Measurements from ENCODE around the gene ZFP1. TPM values are rescaled to one million over a fixed set of nuclear protein-coding genes. Genes with fewer than 3 reads are reported as not detected.

Gene ZFP1
- total and polyA plus RNA-seq, 7 donors, result 0.60 to 17.5 (median 9.2) TPM

DNA sequence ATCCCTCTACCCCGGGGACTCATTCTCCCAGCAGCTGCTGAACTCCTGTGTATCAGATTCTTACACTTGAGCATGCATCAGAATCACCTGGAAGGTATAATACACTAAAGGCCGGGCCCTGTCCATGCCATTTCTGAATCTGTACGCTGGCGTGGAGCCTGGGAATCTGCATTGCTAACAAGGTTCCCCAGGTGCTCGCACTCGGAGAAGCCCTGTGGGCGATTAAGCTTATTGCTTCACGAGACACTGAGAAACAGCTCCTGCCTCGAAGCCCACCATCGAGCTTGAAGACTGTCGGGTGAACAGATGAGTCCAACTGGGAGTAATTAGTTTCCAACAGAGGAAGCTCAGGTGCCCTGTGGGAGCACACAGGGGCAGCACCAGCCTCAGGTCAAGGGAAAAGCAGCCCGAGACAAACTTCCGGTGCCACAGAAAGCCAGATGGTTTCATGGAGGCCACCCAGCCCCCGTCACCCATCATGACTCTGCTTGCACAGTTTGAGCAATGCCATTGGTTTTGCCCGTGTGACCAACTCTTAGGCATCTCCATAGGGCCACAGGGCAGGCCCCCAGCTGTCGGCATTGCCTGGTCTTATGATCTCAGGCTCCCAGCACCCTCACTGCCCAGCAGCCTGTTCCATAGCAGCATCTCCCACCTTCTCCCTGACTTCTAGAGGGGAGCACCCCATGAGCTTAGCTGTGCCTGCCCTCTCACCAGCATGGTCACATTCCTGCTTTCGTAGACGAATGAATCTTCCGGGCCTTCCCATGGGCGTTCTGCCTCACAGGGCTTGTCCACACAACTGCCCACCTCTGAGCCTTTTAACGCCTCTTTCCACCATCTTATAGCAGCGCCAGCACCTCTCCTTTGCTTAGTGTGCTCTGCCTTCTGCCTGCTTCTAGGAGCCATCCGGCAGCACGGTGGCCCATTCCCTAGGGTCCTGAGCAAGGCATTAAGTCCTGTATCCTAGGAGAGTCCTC is 47.8 kb downstream of the ZFP1 start:
- no peak for TF ChIP-seq POLR2A (IDR thresholded peaks at IDR 0.05)
- no peak for DNase-seq

DNA sequence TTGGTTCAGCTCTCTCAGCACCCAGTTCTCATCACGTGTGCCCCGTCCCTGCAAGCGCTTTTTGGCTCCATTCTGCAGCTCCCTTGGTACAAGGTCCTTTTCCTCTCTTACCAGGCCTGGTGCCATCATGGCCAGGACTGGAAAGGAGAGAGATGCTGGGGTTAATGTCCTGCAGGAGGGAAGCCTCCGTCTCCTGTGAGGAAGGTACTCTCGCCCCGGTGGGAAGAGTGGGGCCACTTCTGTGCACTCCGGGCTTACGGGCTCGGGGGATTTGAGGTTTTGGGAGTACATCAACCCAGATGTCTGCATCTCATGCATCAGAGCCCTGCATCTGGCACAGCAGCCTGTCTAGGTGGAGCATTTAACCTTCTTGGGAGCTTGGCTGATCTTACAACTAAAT is 48.5 kb downstream of the ZFP1 start:
- WGBS, 2 donors, result 71 to 77% methylated on average over 9 of the region's 9 CpGs
- no peak for DNase-seq
- Histone ChIP-seq H3K27ac (no peak overlapping the region), H3K36me3 (no peaks in the 10 kb centered on the region), H3K4me1 (peaks cover 0 to 8% (median 3%) of the 10 kb centered on the region in 4 donors), H3K27me3 (peaks cover 0 to 30% (median 0%) of the 10 kb centered on the region in 3 donors), H3K9me3 (no peaks in the 10 kb centered on the region), H3K4me3 (no peak overlapping the region)
- intact Hi-C loops (cut with DNase I), result loop anchor here (5.0 kb wide), 1 partner anchor 205 kb away; no protein-coding TSS in a partner anchor
- TF ChIP-seq POLR2AphosphoS5 (IDR thresholded peaks at IDR 0.05) (no peak), POLR2A (IDR thresholded peaks at IDR 0.05) (no peak), EP300 (IDR thresholded peaks at IDR 0.05) (no peak)
- TF ChIP-seq, protein P1, sequence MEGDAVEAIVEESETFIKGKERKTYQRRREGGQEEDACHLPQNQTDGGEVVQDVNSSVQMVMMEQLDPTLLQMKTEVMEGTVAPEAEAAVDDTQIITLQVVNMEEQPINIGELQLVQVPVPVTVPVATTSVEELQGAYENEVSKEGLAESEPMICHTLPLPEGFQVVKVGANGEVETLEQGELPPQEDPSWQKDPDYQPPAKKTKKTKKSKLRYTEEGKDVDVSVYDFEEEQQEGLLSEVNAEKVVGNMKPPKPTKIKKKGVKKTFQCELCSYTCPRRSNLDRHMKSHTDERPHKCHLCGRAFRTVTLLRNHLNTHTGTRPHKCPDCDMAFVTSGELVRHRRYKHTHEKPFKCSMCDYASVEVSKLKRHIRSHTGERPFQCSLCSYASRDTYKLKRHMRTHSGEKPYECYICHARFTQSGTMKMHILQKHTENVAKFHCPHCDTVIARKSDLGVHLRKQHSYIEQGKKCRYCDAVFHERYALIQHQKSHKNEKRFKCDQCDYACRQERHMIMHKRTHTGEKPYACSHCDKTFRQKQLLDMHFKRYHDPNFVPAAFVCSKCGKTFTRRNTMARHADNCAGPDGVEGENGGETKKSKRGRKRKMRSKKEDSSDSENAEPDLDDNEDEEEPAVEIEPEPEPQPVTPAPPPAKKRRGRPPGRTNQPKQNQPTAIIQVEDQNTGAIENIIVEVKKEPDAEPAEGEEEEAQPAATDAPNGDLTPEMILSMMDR (IDR thresholded peaks at IDR 0.05), result no peak

More for the DNA sequence above, 47.8 kb downstream of the ZFP1 start:
- Histone ChIP-seq H3K27ac (no peak overlapping the region), H3K27me3 (peaks cover 0 to 30% (median 0%) of the 10 kb centered on the region in 3 donors), H3K4me3 (no peak overlapping the region), H3K36me3 (no peaks in the 10 kb centered on the region), H3K4me1 (peaks cover 0 to 8% (median 3%) of the 10 kb centered on the region in 4 donors), H3K9me3 (no peaks in the 10 kb centered on the region)
- 87 to 90% methylated on average over 24 of the region's 24 CpGs for WGBS, 2 donors
- intact Hi-C loops (cut with DNase I), result loop anchor here (5.0 kb wide), 1 partner anchor 206 kb away; no protein-coding TSS in a partner anchor

DNA sequence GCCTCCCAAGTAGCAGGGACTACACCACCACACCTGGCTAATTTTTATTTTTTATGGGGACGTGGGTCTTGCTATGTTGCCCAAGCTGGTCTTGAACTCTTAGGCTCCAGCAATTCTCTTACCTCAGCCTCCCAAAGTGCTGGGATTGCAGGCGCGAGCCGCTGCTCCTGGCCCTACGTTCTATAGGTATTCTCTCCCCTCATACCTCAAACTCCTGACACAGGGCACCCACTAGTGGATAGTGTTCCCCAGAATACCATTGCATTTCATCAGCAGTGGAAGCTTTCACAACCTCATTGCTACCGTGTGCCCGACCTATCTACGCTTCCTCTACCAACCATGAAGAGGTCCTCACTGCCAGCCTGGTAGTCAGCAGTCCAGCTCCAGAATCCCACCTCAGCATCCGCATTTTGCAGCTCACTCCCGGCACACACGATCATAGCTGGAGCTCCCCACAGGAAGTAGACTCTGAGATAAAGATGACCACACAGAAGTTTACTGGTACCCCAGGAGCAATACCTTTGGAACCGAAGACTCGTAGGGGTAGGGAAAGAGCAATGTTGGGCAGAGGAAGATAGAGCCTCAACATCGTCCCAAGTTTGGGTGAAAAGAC is 49.3 kb downstream of the ZFP1 start:
- no peaks in the 10 kb centered on the region for H3K9me3 ChIP-seq
- no peak overlapping the region for H3K27ac ChIP-seq
- DNase-seq, result no peak
- intact Hi-C loops (cut with DNase I), result loop anchor here (5.0 kb wide), 1 partner anchor 205 kb away; no protein-coding TSS in a partner anchor
- H3K4me1 ChIP-seq, result peaks cover 0 to 8% (median 3%) of the 10 kb centered on the region in 4 donors
- TF ChIP-seq, protein P1 (IDR thresholded peaks at IDR 0.05), result no peak
- TF ChIP-seq POLR2A (IDR thresholded peaks at IDR 0.05) (no peak), POLR2AphosphoS5 (IDR thresholded peaks at IDR 0.05) (no peak), EP300 (IDR thresholded peaks at IDR 0.05) (no peak)
- H3K4me3 ChIP-seq, result no peak overlapping the region
- 60% methylated on average over 14 of the region's 14 CpGs for WGBS, 2 donors
- H3K27me3 ChIP-seq, result peaks cover 0 to 30% (median 0%) of the 10 kb centered on the region in 3 donors
- H3K36me3 ChIP-seq, result no peaks in the 10 kb centered on the region

DNA sequence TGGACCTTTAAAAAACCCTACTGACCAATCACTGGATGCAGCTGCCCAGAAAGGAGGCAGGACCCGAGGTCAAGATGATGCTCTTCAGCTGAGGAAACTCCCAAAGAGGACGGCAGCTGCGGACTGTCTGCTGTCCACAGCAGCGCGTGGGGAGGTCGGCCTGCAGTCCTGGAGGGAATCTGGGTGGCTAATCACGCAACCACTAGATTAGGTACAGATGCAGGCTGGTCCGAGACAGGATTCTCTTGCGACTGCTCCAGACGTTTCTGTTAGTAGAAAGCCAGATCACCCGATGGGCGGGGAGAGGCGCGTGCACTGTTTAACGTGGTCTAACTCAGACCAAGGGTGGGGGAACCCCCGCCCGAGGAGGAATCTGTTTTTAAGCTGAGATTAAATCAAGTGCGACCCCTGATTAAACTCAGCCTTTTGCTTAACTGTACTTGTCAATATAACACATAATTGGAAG is 49.8 kb downstream of the ZFP1 start:
- intact Hi-C loops (cut with DNase I), result loop anchor here (5.0 kb wide), 1 partner anchor 204 kb away; no protein-coding TSS in a partner anchor
- no peaks in the 10 kb centered on the region for H3K9me3 ChIP-seq
- WGBS, 2 donors, result 12 to 35% methylated on average over 18 of the region's 18 CpGs
- DNase-seq, result no peak
- H3K36me3 ChIP-seq, result no peaks in the 10 kb centered on the region
- TF ChIP-seq EP300 (IDR thresholded peaks at IDR 0.05), result no peak
- TF ChIP-seq POLR2AphosphoS5 (IDR thresholded peaks at IDR 0.05), result peak in 1 of 4 donors; percentile 10
- no peak overlapping the region for H3K4me3 ChIP-seq
- peaks cover 0 to 30% (median 0%) of the 10 kb centered on the region in 3 donors for H3K27me3 ChIP-seq
- no peak overlapping the region for H3K27ac ChIP-seq
- peaks cover 0 to 8% (median 3%) of the 10 kb centered on the region in 4 donors for H3K4me1 ChIP-seq

DNA sequence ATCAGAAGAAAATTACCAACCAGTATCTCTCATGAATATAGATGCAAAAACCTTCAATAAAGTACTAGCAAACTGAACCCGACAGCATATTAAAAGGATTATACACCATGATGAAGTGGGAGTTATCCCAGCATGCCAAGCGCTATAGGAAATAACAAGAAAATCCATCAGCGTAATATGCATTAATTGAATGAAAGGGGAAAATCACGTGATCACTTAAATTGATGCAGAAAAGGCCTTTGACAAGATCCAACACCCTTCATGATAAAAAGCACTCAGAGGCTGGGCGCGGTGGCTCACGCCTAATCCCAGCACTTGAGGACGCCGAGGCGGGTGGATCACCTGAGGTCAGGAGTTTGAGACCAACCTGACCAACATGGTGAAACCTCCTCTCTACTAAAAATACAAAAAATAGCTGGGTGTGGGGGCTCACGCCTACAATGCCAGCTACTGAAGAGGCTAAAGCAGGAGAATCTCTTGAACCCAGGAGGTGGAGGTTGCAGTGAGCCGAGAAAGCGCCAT is 53.8 kb downstream of the ZFP1 start:
- H3K27me3 ChIP-seq, result peaks cover 0 to 18% (median 0%) of the 10 kb centered on the region in 3 donors
- WGBS, 2 donors, result 90 to 95% methylated on average over 13 of the region's 13 CpGs
- intact Hi-C loops (cut with DNase I), result loop anchor here (5.0 kb wide), 1 partner anchor 560 kb away; no protein-coding TSS in a partner anchor

More for the DNA sequence above, 53.8 kb downstream of the ZFP1 start:
- Histone ChIP-seq H3K9me3 (no peaks in the 10 kb centered on the region), H3K27ac (no peak overlapping the region), H3K4me1 (peaks cover 0 to 8% (median 3%) of the 10 kb centered on the region in 4 donors), H3K4me3 (no peak overlapping the region), H3K36me3 (no peaks in the 10 kb centered on the region)
- TF ChIP-seq EP300 (IDR thresholded peaks at IDR 0.05), result no peak
- no peak for TF ChIP-seq POLR2AphosphoS5 (IDR thresholded peaks at IDR 0.05)
- TF ChIP-seq, protein P1 (IDR thresholded peaks at IDR 0.05), result no peak
- no peak for TF ChIP-seq POLR2A (IDR thresholded peaks at IDR 0.05)
- no peak for DNase-seq
